ENCODE results near the gene WDR13.
"Not testable (repeated sequence)": the region's sequence is repeated elsewhere in the genome, so short reads cannot be mapped to it uniquely, and the experiment has no call there.

DNA sequence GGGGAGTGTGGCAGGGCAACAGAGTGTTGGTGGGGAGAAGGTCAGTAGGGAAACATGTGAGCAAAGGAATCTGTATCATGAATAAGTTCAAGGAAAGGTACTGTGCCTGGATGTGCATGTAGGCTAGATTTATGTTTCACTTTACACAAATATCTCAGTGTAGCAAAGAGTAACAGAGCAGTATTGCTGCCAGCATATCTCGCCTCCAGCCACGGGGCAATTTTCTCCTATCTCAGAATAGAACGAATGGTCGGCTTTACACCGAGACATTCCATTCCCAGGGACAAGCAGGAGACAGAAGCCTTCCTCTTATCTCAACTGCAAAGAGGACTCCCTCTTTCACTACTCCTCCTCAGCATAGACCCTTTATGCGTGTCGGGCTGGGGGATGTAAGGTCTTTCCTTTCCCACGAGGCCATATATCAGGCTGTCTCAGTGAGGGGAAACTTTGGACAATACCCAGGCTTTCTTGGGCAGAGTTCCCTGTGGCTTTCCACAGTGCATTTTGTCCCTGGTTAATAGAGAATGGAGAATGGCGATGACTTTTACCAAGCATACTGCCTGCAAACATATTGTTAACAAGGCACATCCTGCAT lies 41.5 kb upstream of the WDR13 start:
- TF ChIP-seq, protein P1, sequence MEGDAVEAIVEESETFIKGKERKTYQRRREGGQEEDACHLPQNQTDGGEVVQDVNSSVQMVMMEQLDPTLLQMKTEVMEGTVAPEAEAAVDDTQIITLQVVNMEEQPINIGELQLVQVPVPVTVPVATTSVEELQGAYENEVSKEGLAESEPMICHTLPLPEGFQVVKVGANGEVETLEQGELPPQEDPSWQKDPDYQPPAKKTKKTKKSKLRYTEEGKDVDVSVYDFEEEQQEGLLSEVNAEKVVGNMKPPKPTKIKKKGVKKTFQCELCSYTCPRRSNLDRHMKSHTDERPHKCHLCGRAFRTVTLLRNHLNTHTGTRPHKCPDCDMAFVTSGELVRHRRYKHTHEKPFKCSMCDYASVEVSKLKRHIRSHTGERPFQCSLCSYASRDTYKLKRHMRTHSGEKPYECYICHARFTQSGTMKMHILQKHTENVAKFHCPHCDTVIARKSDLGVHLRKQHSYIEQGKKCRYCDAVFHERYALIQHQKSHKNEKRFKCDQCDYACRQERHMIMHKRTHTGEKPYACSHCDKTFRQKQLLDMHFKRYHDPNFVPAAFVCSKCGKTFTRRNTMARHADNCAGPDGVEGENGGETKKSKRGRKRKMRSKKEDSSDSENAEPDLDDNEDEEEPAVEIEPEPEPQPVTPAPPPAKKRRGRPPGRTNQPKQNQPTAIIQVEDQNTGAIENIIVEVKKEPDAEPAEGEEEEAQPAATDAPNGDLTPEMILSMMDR (conservative IDR thresholded peaks at IDR 0.05; ENCODE audit: low read length): not testable (repeated sequence)
- not testable (repeated sequence) for TF ChIP-seq EZH2phosphoT487 (IDR thresholded peaks at IDR 0.05; ENCODE audit: borderline replicate concordance)

Data from Loucy (cell line).